ENCODE results near the gene GDE1. TPM values are rescaled to one million over a fixed set of nuclear protein-coding genes. Genes with fewer than 3 reads are reported as not detected.

Gene GDE1
- total RNA-seq, 2 donors from 2014 or later = 67.8 to 92.1 TPM

DNA sequence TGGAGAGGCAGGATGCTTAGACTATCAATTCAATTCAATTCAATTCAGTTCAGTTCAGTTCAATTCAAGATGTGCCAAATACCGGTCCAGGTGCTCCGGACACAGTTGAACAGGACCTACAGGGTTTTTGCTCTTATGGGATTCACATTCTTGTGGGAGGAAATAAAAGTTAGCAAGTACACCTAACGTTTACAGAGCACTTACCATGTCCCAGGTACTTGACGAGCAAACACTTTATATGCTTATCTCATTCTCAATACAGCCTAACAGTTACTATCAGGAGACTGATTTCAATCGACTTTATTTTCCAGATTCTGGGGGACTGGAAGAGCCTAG lies 467 bp upstream of the GDE1 start:
- Histone ChIP-seq H3K4me3 (no peak overlapping the region), H3K4me1 (replicated peaks) (peaks cover 7% of the 10 kb centered on the region), H3K27ac (peak overlapping the region; percentile 86 to 90), H3K9me3 (no peaks in the 10 kb centered on the region), H3K27me3 (replicated peaks; ENCODE audit: insufficient read depth) (no peaks in the 10 kb centered on the region), H3K36me3 (no peaks in the 10 kb centered on the region)
- no peak for DNase-seq (ENCODE audit: low spot score)
- TF ChIP-seq POLR2A (IDR thresholded peaks at IDR 0.05) (no peak), POLR2AphosphoS5 (IDR thresholded peaks at IDR 0.05) (no peak)
- TF ChIP-seq, protein P1, sequence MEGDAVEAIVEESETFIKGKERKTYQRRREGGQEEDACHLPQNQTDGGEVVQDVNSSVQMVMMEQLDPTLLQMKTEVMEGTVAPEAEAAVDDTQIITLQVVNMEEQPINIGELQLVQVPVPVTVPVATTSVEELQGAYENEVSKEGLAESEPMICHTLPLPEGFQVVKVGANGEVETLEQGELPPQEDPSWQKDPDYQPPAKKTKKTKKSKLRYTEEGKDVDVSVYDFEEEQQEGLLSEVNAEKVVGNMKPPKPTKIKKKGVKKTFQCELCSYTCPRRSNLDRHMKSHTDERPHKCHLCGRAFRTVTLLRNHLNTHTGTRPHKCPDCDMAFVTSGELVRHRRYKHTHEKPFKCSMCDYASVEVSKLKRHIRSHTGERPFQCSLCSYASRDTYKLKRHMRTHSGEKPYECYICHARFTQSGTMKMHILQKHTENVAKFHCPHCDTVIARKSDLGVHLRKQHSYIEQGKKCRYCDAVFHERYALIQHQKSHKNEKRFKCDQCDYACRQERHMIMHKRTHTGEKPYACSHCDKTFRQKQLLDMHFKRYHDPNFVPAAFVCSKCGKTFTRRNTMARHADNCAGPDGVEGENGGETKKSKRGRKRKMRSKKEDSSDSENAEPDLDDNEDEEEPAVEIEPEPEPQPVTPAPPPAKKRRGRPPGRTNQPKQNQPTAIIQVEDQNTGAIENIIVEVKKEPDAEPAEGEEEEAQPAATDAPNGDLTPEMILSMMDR (IDR thresholded peaks at IDR 0.05) = no peak
- WGBS = 30% methylated on average over 5 of the region's 5 CpGs
- intact Hi-C loops (cut with DNase I) = loop anchor here (5.0 kb wide), 1 partner anchor 455 kb away; the partner anchor contains the start of gene COQ7

DNA sequence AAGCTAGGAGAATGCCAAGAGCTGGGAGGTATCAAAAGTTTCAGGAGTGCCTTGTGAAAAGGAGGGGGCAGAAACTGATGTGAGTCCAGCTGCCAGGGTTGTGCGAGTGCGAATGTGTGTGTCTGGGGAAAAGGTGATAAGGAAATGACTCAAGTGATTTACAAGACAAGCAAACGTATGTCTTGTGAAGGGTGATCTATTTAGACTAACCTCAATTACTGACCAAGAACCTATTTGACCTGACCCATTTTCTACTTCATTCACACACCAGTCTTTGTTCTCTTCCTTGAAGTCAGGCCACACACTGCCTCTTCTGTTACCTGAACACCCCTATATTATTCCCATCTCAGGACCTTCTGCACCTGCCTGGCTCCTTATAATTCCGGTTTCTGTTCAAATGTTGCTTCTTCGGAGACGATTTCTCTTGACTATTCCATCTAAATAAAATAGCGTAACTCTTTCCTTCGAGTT lies 1.0 kb downstream of the GDE1 start:
- TF ChIP-seq, protein P1 (IDR thresholded peaks at IDR 0.05) = no peak
- TF ChIP-seq POLR2A (IDR thresholded peaks at IDR 0.05) = no peak
- no peak for TF ChIP-seq POLR2AphosphoS5 (IDR thresholded peaks at IDR 0.05)
- Histone ChIP-seq H3K27me3 (replicated peaks; ENCODE audit: insufficient read depth) (no peaks in the 10 kb centered on the region), H3K9me3 (no peaks in the 10 kb centered on the region), H3K36me3 (no peaks in the 10 kb centered on the region), H3K4me1 (replicated peaks) (peaks cover 9% of the 10 kb centered on the region), H3K27ac (peak overlapping the region; percentile 86 to 90), H3K4me3 (peak overlapping the region; percentile 71 to 82)
- DNase-seq (ENCODE audit: low spot score) = no peak
- intact Hi-C loops (cut with DNase I) = loop anchor here (5.0 kb wide), 1 partner anchor 454 kb away; the partner anchor contains the start of gene COQ7
- WGBS = 3% methylated on average over 8 of the region's 8 CpGs

DNA sequence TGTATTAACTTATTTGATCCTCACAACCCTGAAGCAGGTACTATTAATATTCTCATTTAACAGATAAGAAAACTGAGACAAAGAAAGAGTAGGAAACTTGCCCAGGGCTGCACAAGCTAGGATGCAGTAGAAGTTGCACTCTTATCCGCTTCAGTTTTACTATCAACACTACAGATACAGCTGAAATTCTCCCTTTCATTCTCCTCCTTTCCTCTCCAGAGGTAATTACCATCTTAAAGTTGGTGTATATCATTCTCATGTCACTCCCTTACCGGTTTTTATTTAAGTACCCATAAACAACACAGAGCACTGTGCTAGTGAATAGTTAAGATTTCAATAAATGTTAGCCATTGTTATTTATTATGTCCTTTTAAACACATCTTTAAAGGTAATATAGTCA lies 3.5 kb downstream of the GDE1 start:
- H3K27me3 ChIP-seq (replicated peaks; ENCODE audit: insufficient read depth) = no peaks in the 10 kb centered on the region
- peaks cover 4% of the 10 kb centered on the region for H3K4me1 ChIP-seq (replicated peaks)

DNA sequence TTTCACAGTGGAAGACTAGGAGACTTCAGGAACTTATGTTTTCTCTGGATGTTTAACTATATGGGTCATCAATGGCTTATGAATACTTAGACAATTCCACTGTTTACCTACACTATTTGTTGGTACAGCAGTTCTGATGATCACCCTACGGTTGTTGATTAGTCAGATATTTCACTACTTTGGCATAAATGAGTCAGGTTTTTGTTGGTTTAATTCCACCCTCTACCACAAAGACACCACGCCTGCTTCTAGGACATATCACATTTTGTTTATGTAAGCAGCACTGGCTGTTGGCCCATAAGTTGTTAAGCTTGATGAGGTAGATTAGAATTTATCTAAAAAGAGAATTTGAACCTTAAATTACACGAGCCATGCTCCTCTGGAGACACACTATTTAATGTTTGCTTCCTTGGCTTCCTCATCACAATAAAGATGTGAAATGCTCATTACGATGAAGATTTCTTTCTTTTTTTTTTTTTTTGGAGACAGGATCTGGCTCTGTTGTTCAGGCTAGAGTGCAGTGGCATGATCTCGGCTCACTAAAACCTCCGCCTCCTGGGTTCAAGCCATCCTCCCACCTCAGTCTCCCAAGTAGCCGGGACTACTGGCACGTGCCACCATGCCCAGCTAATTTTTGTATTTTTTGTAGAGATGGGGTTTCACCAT lies 4.3 kb downstream of the GDE1 start:
- TF ChIP-seq POLR2AphosphoS5 (IDR thresholded peaks at IDR 0.05) (no peak), POLR2A (IDR thresholded peaks at IDR 0.05) (no peak)
- TF ChIP-seq, protein P1 (IDR thresholded peaks at IDR 0.05) = no peak
- 69% methylated on average over 8 of the region's 8 CpGs for WGBS
- no peak overlapping the region for H3K4me3 ChIP-seq
- H3K36me3 ChIP-seq = no peaks in the 10 kb centered on the region
- no peak overlapping the region for H3K27ac ChIP-seq
- H3K9me3 ChIP-seq = no peaks in the 10 kb centered on the region
- no peak for DNase-seq (ENCODE audit: low spot score)
- H3K4me1 ChIP-seq (replicated peaks) = peaks cover 4% of the 10 kb centered on the region
- intact Hi-C loops (cut with DNase I) = no loop called here
- H3K27me3 ChIP-seq (replicated peaks; ENCODE audit: insufficient read depth) = no peaks in the 10 kb centered on the region

More for the DNA sequence above, 3.5 kb downstream of the GDE1 start:
- DNase-seq (ENCODE audit: low spot score) = no peak
- H3K4me3 ChIP-seq = no peak overlapping the region
- H3K9me3 ChIP-seq = no peaks in the 10 kb centered on the region
- WGBS = 56% methylated on average over 2 of the region's 2 CpGs
- intact Hi-C loops (cut with DNase I) = no loop called here
- no peak for TF ChIP-seq POLR2A (IDR thresholded peaks at IDR 0.05)
- TF ChIP-seq, protein P1 (IDR thresholded peaks at IDR 0.05) = no peak
- TF ChIP-seq POLR2AphosphoS5 (IDR thresholded peaks at IDR 0.05) = no peak
- H3K36me3 ChIP-seq = no peaks in the 10 kb centered on the region
- no peak overlapping the region for H3K27ac ChIP-seq

DNA sequence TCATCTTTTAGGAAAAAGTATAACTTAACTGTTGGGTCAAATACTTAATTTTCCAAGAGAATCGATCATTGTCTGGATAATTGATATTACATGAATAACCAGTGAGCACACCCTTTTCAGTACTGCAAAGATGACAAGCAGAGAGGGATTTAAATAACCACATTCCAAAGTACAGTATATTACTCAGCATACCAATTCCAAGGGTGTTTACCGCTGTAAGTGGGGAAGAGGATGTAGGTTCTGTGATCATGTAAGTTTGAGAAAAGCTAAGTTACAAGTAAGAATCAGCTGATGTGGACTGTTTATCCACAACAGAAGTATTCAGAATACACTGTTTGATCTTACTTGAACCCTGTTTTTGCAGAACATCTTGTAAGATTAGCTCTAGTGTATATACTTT lies 6.1 kb downstream of the GDE1 start:
- no peaks in the 10 kb centered on the region for H3K9me3 ChIP-seq
- no peaks in the 10 kb centered on the region for H3K36me3 ChIP-seq
- TF ChIP-seq POLR2AphosphoS5 (IDR thresholded peaks at IDR 0.05) (no peak), POLR2A (IDR thresholded peaks at IDR 0.05) (no peak)
- DNase-seq (ENCODE audit: low spot score) = no peak
- H3K4me1 ChIP-seq (replicated peaks) = peaks cover 4% of the 10 kb centered on the region
- intact Hi-C loops (cut with DNase I) = no loop called here
- H3K27ac ChIP-seq = no peak overlapping the region
- no peak overlapping the region for H3K4me3 ChIP-seq
- WGBS = 97% methylated on average over 2 of the region's 2 CpGs
- H3K27me3 ChIP-seq (replicated peaks; ENCODE audit: insufficient read depth) = no peaks in the 10 kb centered on the region

All from prostate gland (tissue), 2 donors.